HEK293 (cell line): Measurements from ENCODE around the gene C6orf136.

ENCODE experiments used
- GLIS1 ChIP-seq: fragments of 450-650 bp; formaldehyde crosslinking; IDR thresholded peaks from 2 replicates; pipeline ENCODE4 v1.5.1; 2016; ENCODE audit warnings: missing biosample characterization, missing genetic modification characterization
- MEIS1 ChIP-seq: sonication (generic); formaldehyde crosslinking; IDR thresholded peaks from 2 replicates; pipeline ENCODE4 v1.8.1; 2022; ENCODE audit warnings: missing genetic modification reagents, mild to moderate bottlenecking, borderline replicate concordance
- SP2 ChIP-seq: fragments of 450-650 bp; formaldehyde crosslinking; IDR thresholded peaks from 2 replicates; pipeline ENCODE4 v1.5.1; 2016; ENCODE audit warnings: missing biosample characterization, missing genetic modification characterization
- YY2 ChIP-seq: fragments of 450-650 bp; formaldehyde crosslinking; IDR thresholded peaks from 2 replicates; pipeline ENCODE4 v1.5.1; 2016; ENCODE audit warnings: missing biosample characterization, missing genetic modification characterization
- ZBTB1 ChIP-seq: fragments of 450-650 bp; formaldehyde crosslinking; IDR thresholded peaks from 2 replicates; pipeline ENCODE4 v1.5.1; 2016; ENCODE audit warnings: missing biosample characterization, missing genetic modification characterization
- ZEB2 ChIP-seq: fragments of 450-650 bp; formaldehyde crosslinking; IDR thresholded peaks from 2 replicates; pipeline ENCODE4 v1.5.1; 2016; ENCODE audit warnings: missing biosample characterization, missing genetic modification characterization
- ZFP41 ChIP-seq: fragments of 450-650 bp; formaldehyde crosslinking; IDR thresholded peaks from 2 replicates; pipeline ENCODE4 v1.5.1; 2016; ENCODE audit warnings: missing biosample characterization, missing genetic modification characterization, borderline replicate concordance
- ZNF133 ChIP-seq: fragments of 450-650 bp; formaldehyde crosslinking; IDR thresholded peaks from 2 replicates; pipeline ENCODE4 v1.5.1; 2016; ENCODE audit warnings: missing biosample characterization, missing genetic modification characterization
- ZNF2 ChIP-seq: fragments of 450-650 bp; formaldehyde crosslinking; IDR thresholded peaks from 2 replicates; pipeline ENCODE4 v1.5.1; 2016; ENCODE audit warnings: missing biosample characterization, missing genetic modification characterization
- ZNF354C ChIP-seq: fragments of 450-650 bp; formaldehyde crosslinking; IDR thresholded peaks from 2 replicates; pipeline ENCODE4 v1.5.1; 2016; ENCODE audit warnings: missing biosample characterization, missing genetic modification characterization, low read depth, borderline replicate concordance
- ZNF398 ChIP-seq: fragments of 450-650 bp; formaldehyde crosslinking; IDR thresholded peaks from 2 replicates; pipeline ENCODE4 v1.5.1; 2017; ENCODE audit warnings: missing biosample characterization, missing genetic modification characterization
- ZNF426 ChIP-seq: fragments of 450-650 bp; formaldehyde crosslinking; IDR thresholded peaks from 2 replicates; pipeline ENCODE4 v1.5.1; 2017; ENCODE audit warnings: missing biosample characterization, missing genetic modification characterization, mild to moderate bottlenecking, inconsistent platforms, moderate library complexity
- ZNF433 ChIP-seq: fragments of 450-650 bp; formaldehyde crosslinking; IDR thresholded peaks from 2 replicates; pipeline ENCODE4 v1.5.1; 2016; ENCODE audit warnings: missing biosample characterization, missing genetic modification characterization, low read depth
- ZNF48 ChIP-seq: fragments of 450-650 bp; formaldehyde crosslinking; IDR thresholded peaks from 2 replicates; pipeline ENCODE4 v1.5.1; 2016; ENCODE audit warnings: missing biosample characterization, missing genetic modification characterization
- ZNF488 ChIP-seq: fragments of 450-650 bp; formaldehyde crosslinking; IDR thresholded peaks from 2 replicates; pipeline ENCODE4 v1.5.1; 2016; ENCODE audit warnings: missing biosample characterization, missing genetic modification characterization
- ZNF549 ChIP-seq: fragments of 450-650 bp; IDR thresholded peaks from 2 replicates; pipeline ENCODE4 v1.5.1; 2018; ENCODE audit warnings: missing biosample characterization, missing genetic modification characterization, mild to moderate bottlenecking, inconsistent platforms, moderate library complexity
- ZNF558 ChIP-seq: fragments of 450-650 bp; formaldehyde crosslinking; IDR thresholded peaks from 2 replicates; pipeline ENCODE4 v1.5.1; 2016; ENCODE audit warnings: missing biosample characterization, missing genetic modification characterization
- ZNF561 ChIP-seq: fragments of 450-650 bp; IDR thresholded peaks from 2 replicates; pipeline ENCODE4 v1.5.1; 2018; ENCODE audit warnings: missing biosample characterization, missing genetic modification characterization, borderline replicate concordance
- ZNF600 ChIP-seq: fragments of 450-650 bp; formaldehyde crosslinking; IDR thresholded peaks from 2 replicates; pipeline ENCODE4 v1.5.1; 2016; ENCODE audit warnings: missing biosample characterization, missing genetic modification characterization
- ZNF629 ChIP-seq: fragments of 450-650 bp; formaldehyde crosslinking; IDR thresholded peaks from 2 replicates; pipeline ENCODE4 v1.5.1; 2017; ENCODE audit warnings: missing biosample characterization, missing genetic modification characterization
- ZNF654 ChIP-seq: fragments of 450-650 bp; formaldehyde crosslinking; IDR thresholded peaks from 2 replicates; pipeline ENCODE4 v1.5.1; 2016; ENCODE audit warnings: low read depth, missing biosample characterization, missing genetic modification characterization
- ZNF660 ChIP-seq: fragments of 450-650 bp; IDR thresholded peaks from 2 replicates; pipeline ENCODE4 v1.5.1; 2018; ENCODE audit warnings: missing biosample characterization, mild to moderate bottlenecking, missing genetic modification characterization
- ZNF777 ChIP-seq: fragments of 450-650 bp; formaldehyde crosslinking; IDR thresholded peaks from 2 replicates; pipeline ENCODE4 v1.5.1; 2017; ENCODE audit warnings: missing biosample characterization, missing genetic modification characterization, borderline replicate concordance
- ZNF785 ChIP-seq: fragments of 450-650 bp; formaldehyde crosslinking; IDR thresholded peaks from 2 replicates; pipeline ENCODE4 v1.5.1; 2016; ENCODE audit warnings: missing biosample characterization, missing genetic modification characterization
- ZSCAN16 ChIP-seq: fragments of 450-650 bp; formaldehyde crosslinking; IDR thresholded peaks from 2 replicates; pipeline ENCODE4 v1.5.1; 2016; ENCODE audit warnings: missing biosample characterization, missing genetic modification characterization
- ZXDB ChIP-seq: fragments of 450-650 bp; formaldehyde crosslinking; IDR thresholded peaks from 2 replicates; pipeline ENCODE4 v1.5.1; 2016; ENCODE audit warnings: missing biosample characterization, missing genetic modification characterization
- TF ChIP-seq, protein P1 (sequence below): fragments of 450-650 bp; formaldehyde crosslinking; IDR thresholded peaks from 2 replicates; pipeline ENCODE4 v1.5.1; 2016; ENCODE audit warnings: missing biosample characterization, missing genetic modification characterization
- TF ChIP-seq, protein P2 (sequence below): fragments of 450-650 bp; formaldehyde crosslinking; IDR thresholded peaks from 2 replicates; pipeline ENCODE4 v1.5.1; 2017; ENCODE audit warnings: missing biosample characterization, missing genetic modification characterization
- TF ChIP-seq, protein P3 (sequence below): fragments of 450-650 bp; formaldehyde crosslinking; IDR thresholded peaks from 2 replicates; pipeline ENCODE4 v1.5.1; 2016; ENCODE audit warnings: missing biosample characterization, missing genetic modification characterization

C6orf136 gene

DNA sequence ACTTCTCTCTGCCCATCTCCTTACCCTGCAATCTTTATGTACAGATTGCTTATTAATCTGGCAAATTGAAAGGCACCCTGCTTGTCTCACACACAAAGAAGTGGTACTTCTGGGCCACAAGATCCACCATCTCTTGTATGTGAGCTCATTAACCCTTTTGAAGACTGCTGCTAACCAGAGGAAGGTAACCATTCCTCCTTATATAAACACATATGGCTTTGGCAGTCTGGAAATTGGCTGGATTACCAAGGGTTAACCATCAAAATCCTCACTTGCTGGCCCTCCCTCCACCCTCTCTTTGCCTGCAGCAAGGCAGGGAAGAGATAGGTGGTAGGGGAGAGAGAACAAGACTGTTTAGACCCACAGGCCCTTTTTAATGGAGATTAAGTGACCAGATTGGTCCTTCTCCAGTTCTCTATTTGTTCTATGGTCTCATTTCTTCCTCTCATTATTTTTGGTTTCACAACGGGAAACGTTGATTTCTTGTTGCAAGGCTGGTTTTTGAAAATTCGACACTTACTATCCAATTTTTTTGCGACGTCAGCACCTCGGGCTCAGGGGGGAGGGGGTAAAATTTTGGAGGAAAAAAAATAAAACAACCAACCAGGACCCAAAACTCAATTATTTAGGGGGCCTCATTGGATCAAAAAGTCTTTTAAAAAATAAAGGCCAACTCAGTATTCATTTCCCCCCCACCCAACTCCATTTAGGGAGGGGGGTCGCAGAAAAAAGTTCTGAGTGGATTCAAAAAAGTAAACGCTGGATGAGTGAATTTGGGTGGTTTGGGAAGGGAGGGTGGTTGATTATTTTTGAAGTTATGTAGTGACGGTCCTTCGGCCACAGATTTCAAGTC lies 30.7 kb upstream of the C6orf136 start (continued):
- TF ChIP-seq ZNF549, result no peak
- no peak for TF ChIP-seq ZNF133 (tag by site-specific recombination)
- TF ChIP-seq ZNF660 (tag by site-specific recombination), result peak; percentile 66
- no peak for TF ChIP-seq ZNF488 (tag by site-specific recombination)
- no peak for TF ChIP-seq ZNF777 (tag by site-specific recombination)
- no peak for TF ChIP-seq ZNF558 (tag by site-specific recombination)
- TF ChIP-seq ZNF2, result no peak; the same call in 1 of the 2 replicates
- TF ChIP-seq ZNF561 (tag by site-specific recombination), result peak; percentile 68; the same call in 1 of the 2 replicates
- peak; percentile 48; the same call in 1 of the 2 replicates for TF ChIP-seq ZEB2 (tag by site-specific recombination)
- TF ChIP-seq ZNF426 (tag by site-specific recombination), result no peak
- TF ChIP-seq YY2 (tag by site-specific recombination), result 0 out of 2 replicates have a peak, but pooled peaks have one; percentile 11
- no peak for TF ChIP-seq ZNF785 (tag by site-specific recombination)
- no peak for TF ChIP-seq ZNF398 (tag by site-specific recombination)
- TF ChIP-seq, protein P1, sequence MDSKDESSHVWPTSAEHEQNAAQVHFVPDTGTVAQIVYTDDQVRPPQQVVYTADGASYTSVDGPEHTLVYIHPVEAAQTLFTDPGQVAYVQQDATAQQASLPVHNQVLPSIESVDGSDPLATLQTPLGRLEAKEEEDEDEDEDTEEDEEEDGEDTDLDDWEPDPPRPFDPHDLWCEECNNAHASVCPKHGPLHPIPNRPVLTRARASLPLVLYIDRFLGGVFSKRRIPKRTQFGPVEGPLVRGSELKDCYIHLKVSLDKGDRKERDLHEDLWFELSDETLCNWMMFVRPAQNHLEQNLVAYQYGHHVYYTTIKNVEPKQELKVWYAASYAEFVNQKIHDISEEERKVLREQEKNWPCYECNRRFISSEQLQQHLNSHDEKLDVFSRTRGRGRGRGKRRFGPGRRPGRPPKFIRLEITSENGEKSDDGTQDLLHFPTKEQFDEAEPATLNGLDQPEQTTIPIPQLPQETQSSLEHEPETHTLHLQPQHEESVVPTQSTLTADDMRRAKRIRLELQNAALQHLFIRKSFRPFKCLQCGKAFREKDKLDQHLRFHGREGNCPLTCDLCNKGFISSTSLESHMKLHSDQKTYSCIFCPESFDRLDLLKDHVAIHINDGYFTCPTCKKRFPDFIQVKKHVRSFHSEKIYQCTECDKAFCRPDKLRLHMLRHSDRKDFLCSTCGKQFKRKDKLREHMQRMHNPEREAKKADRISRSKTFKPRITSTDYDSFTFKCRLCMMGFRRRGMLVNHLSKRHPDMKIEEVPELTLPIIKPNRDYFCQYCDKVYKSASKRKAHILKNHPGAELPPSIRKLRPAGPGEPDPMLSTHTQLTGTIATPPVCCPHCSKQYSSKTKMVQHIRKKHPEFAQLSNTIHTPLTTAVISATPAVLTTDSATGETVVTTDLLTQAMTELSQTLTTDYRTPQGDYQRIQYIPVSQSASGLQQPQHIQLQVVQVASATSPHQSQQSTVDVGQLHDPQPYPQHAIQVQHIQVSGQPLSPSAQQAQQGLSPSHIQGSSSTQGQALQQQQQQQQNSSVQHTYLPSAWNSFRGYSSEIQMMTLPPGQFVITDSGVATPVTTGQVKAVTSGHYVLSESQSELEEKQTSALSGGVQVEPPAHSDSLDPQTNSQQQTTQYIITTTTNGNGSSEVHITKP (tag by site-specific recombination), result no peak
- TF ChIP-seq ZNF654 (tag by site-specific recombination), result no peak
- TF ChIP-seq, protein P2, sequence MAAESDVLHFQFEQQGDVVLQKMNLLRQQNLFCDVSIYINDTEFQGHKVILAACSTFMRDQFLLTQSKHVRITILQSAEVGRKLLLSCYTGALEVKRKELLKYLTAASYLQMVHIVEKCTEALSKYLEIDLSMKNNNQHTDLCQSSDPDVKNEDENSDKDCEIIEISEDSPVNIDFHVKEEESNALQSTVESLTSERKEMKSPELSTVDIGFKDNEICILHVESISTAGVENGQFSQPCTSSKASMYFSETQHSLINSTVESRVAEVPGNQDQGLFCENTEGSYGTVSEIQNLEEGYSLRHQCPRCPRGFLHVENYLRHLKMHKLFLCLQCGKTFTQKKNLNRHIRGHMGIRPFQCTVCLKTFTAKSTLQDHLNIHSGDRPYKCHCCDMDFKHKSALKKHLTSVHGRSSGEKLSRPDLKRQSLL (tag by site-specific recombination), result no peak; the same call in 1 of the 2 replicates
- no peak for TF ChIP-seq ZNF354C (tag by site-specific recombination)
- TF ChIP-seq, protein P3, sequence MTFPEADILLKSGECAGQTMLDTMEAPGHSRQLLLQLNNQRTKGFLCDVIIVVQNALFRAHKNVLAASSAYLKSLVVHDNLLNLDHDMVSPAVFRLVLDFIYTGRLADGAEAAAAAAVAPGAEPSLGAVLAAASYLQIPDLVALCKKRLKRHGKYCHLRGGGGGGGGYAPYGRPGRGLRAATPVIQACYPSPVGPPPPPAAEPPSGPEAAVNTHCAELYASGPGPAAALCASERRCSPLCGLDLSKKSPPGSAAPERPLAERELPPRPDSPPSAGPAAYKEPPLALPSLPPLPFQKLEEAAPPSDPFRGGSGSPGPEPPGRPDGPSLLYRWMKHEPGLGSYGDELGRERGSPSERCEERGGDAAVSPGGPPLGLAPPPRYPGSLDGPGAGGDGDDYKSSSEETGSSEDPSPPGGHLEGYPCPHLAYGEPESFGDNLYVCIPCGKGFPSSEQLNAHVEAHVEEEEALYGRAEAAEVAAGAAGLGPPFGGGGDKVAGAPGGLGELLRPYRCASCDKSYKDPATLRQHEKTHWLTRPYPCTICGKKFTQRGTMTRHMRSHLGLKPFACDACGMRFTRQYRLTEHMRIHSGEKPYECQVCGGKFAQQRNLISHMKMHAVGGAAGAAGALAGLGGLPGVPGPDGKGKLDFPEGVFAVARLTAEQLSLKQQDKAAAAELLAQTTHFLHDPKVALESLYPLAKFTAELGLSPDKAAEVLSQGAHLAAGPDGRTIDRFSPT, result no peak
- TF ChIP-seq ZNF433 (tag by site-specific recombination), result no peak
- no peak for TF ChIP-seq ZBTB1 (tag by site-specific recombination)
- no peak for TF ChIP-seq ZSCAN16 (tag by site-specific recombination)
- no peak for TF ChIP-seq ZFP41 (tag by site-specific recombination)
- no peak for TF ChIP-seq ZNF48 (tag by site-specific recombination)
- TF ChIP-seq ZNF600 (tag by site-specific recombination), result no peak; the same call in 1 of the 2 replicates
- peak; percentile 28; the same call in 1 of the 2 replicates for TF ChIP-seq ZXDB (tag by site-specific recombination)
- TF ChIP-seq SP2 (tag by site-specific recombination), result peak; percentile 11; the same call in 1 of the 2 replicates
- no peak for TF ChIP-seq GLIS1 (tag by site-specific recombination)
- no peak for TF ChIP-seq MEIS1 (CRISPR knock-in tag)
- no peak for TF ChIP-seq ZNF629 (tag by site-specific recombination)
